Mammary epithelial cell (primary cell): Measurements from ENCODE around the gene SH3BGRL2.

Experiments used
- EZH2 ChIP-seq: IDR thresholded peaks from 2 replicates; pipeline ENCODE4 v1.6.1; 2012; ENCODE audit warnings: low read length, inconsistent platforms, borderline replicate concordance
- TF ChIP-seq, protein P1 (sequence below), 2 donors: IDR thresholded peaks in 1 of 2; conservative IDR thresholded peaks in 1 of 2; 2 replicates each; pipeline ENCODE4 v1.5.1; 2011 to 2012; ENCODE audit warnings: inconsistent platforms in 2 of 2, low read length in 2 of 2, mild to moderate bottlenecking in 2 of 2, control low read depth in 1 of 2, low read depth in 1 of 2; ENCODE audit not compliant: insufficient read depth in 1 of 2; ENCODE audit errors: extremely low read depth in 1 of 2

DNA sequence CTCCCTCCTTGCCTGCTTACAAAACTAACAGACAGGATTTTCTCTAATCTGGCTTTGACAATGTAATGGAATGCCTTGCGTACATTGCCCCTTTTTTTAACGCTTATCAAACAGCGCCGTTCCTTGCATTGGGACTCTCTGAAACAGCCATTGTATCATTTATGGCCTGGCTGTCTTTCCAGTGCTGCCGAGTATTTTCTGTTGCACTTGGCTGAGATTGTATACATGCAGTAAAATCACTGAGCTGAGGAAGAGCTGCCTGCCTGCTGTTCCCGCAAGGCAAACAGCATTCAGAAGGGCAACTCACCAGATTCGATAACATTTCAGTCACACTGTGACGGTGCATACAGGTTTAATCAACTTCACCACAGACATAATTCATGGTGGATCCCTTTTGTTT lies 106.0 kb downstream of the SH3BGRL2 start:
- TF ChIP-seq, protein P1, sequence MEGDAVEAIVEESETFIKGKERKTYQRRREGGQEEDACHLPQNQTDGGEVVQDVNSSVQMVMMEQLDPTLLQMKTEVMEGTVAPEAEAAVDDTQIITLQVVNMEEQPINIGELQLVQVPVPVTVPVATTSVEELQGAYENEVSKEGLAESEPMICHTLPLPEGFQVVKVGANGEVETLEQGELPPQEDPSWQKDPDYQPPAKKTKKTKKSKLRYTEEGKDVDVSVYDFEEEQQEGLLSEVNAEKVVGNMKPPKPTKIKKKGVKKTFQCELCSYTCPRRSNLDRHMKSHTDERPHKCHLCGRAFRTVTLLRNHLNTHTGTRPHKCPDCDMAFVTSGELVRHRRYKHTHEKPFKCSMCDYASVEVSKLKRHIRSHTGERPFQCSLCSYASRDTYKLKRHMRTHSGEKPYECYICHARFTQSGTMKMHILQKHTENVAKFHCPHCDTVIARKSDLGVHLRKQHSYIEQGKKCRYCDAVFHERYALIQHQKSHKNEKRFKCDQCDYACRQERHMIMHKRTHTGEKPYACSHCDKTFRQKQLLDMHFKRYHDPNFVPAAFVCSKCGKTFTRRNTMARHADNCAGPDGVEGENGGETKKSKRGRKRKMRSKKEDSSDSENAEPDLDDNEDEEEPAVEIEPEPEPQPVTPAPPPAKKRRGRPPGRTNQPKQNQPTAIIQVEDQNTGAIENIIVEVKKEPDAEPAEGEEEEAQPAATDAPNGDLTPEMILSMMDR (conservative IDR thresholded peaks at IDR 0.05 in 1 of 2, IDR thresholded peaks at IDR 0.05 in 1 of 2; ENCODE audit: extremely low read depth in 1 of 2, insufficient read depth in 1 of 2, low read depth in 1 of 2, low read length in 2 of 2): no peak
- no peak for TF ChIP-seq EZH2
